Right renal cortex interstitium (tissue), 3 donors: ENCODE measurements around the gene RTN4RL1. TPM values are rescaled to one million over a fixed set of nuclear protein-coding genes. Genes with fewer than 3 reads are reported as not detected.

Experiments
- DNase-seq, 3 donors: peaks; one replicate each; pipeline ENCODE4 v3.0.0-alpha.2; 2013; ENCODE audit warnings: low read depth in 3 of 3, low spot score in 2 of 3
- polyA plus RNA-seq, 3 donors: library from polyadenylated mRNA; unstranded; fragments of 120-200 nt; gene quantifications; one replicate each; pipeline ENCODE4 v1.2.1, GENCODE V29; 2013; ENCODE audit not compliant: insufficient read length in 3 of 3

Gene RTN4RL1
- polyA plus RNA-seq, 3 donors = 0.72 to 1.8 (median 1.3) TPM

- DNase-seq = no peak
Measured at GRCh38 chr17:1931844-1932579, 93.1 kb downstream of the RTN4RL1 start.

DNA sequence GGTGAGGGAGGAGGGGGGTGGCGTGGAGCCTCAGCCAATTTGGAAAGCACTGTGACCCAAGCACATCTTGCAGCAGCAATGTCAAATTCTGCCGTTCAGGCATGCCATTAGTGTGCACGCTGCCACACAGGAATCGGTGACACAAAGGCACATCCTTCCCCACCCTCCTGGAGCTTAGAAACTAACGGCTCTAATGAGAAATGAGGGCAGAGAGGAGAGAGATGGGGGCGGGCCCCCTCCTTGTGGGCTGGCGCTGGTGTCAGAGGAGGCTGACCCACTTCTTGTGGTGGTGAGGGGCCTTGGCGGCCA lies 94.8 kb downstream of the RTN4RL1 start:
- DNase-seq = no peak

DNA sequence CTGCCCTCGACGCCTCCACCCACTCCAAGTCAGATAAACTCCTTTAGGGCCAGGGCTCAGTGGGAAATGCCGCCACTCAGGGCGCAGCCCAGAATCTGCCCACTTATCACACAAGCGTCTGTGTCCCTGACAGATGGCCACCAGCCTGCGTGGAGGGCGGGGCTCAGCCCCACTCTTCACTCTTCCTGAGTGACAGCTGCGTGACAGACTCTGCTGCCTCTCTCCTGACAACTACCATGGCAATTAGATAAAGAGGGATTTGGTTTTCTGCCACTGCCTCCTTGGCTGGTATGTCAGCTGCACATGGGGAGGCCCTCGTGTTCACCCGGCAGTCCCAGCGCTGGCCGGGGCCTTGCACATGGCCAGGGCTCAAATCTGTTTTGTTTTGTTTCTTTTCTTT lies 96.2 kb downstream of the RTN4RL1 start:
- no peak for DNase-seq

DNA sequence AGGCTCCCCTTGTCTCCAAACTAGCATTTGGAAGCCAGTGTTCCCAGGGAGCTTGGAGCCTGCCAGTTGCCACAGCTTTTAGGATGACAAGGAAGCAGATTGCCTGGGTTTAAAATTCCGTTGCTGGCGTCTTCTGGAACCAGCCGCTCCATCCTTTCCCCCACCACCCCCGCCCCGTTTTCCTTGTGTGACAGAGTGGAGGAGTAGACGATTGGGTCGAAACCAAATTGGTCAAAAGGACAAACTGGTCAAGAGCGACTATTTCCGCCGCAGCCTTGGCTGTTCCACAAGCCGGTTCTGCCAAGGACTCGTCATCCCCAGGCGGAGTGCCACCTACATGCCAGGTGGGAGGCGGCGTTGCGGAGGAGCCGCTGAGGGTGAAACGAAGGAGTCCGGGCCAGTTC lies 104.2 kb downstream of the RTN4RL1 start:
- DNase-seq = no peak

DNA sequence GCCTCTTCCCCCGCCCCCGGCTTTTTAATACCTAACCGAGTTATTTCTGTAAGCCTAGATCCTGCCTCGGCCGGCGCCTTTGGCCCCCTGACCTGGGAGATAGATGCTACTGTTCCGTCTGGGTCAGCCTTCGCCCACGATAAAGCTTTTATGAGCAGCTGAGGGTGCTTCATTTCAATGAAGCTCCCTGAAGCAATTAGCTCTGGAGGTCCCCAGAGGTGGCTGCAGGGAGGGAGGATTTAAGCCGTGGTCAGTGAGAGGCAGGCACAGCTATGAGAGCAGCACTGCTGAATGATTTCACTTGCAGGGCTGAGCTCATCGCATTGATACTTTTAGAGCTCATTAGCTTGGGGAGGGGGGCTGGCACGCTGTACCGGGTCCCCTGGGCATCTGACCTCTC lies 105.9 kb downstream of the RTN4RL1 start:
- DNase-seq = no peak

DNA sequence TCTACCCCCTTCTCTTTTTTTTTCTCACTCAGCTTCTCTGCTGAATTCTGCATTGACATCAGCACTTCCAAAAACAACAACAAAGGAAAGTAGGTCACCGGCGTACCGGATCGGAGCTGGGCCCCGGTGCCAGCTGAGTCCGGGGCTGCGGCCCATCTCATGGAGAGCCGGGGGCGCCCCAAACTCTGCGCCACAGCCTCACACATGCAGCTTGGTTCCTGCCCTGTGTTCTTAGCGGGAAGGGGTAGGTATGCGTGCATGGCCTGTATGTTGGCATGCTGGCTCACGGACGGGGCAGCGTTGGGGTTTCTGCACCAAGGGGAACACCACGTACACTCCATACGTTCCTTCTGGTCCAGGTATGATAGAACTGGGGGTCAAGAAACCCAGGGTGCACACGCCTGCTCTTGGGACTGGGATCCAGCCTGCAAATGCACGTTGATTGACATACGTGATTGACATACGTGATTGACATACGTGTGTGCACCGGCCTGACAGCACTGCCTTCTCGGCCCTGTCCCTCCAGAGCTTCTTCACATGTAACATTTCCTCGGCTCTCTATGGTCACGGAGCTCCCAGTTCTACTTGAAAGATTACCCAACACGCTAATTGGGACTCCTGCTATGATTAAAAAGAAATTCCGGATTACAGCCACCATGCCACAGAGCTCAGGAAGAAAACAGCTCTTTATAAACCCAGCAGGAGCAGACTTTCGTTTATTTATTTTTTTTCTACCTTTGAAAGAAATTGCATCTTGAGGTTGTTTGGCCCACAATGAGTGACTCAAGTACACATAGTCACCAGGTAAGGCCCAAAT lies 106.6 kb downstream of the RTN4RL1 start:
- DNase-seq = no peak

- no peak for DNase-seq
Measured at GRCh38 chr17:1916963-1917715, 108.0 kb downstream of the RTN4RL1 start.

DNA sequence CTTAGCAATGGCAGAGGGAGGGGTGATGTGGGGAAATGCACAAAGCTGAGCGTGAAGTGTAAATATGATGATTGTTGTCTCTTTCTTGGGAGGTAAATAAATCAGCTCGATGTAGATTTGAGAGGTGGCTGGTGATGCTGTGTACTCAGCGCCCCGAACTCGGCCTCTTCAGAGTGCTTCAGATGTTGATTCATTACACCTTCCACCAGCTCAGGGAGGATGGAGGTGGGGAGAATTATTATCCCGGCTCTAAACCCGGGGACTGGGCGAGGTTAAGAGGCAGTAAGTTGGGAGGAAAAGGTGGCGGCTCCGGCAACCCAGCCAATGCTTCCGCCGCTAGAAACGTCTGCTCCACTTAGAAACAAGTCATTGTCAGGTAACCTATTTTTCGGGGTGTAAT lies 108.8 kb downstream of the RTN4RL1 start:
- no peak for DNase-seq

- DNase-seq = no peak
Measured at GRCh38 chr17:1915889-1916288, 109.2 kb downstream of the RTN4RL1 start.

GRCh38 chr17:1914661-1915083 lies 110.5 kb downstream of the RTN4RL1 start:
- no peak for DNase-seq

DNA sequence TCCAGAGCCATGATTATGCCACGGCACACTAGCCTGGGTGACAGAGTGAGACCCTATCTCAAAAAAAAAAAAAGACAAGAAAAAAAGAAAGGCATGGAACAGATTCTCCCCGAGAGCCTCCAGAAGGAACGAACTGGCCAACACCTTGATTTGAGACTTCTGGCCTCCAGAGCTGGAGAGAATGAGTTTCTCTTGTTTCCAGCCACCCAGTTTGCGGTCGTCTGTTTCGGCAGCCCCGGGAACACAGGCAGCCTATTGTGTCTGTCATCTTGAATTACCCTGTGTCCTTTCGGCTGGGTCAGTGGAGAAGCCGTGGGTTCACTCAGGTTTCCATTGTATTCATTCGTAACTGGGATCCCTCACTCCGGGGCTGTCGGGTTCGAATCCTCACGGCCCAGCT lies 111.4 kb downstream of the RTN4RL1 start:
- no peak for DNase-seq

GRCh38 chr17:1912146-1912545 lies 113.0 kb downstream of the RTN4RL1 start:
- DNase-seq = no peak

GRCh38 chr17:1909985-1910384 lies 115.1 kb downstream of the RTN4RL1 start:
- DNase-seq = no peak

GRCh38 chr17:1908699-1909309 lies 116.3 kb downstream of the RTN4RL1 start:
- DNase-seq = peak; percentile 63 to 71 (median 65)

GRCh38 chr17:1907909-1908698 lies 117.0 kb downstream of the RTN4RL1 start:
- DNase-seq = no peak

DNA sequence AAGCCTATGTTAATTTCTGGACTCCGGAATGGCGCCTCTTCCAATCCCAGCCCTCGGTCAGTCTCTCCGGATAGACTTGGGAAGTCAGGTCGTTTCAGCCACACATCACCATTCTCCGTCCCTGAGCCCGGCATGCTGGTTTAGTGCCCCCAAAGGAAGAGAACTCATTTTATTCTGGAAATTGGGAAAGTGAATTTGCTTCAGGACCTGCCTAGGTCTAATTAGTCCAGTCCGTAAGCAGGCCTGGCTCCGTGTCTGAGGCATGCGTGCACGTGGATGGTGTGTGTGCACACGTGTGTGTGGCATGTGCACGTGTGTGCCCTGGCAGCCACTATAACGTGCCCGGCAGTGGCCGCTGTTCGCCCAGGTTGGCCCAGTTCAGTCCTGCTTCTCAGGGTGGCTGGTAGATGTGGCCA lies 117.9 kb downstream of the RTN4RL1 start:
- DNase-seq = no peak

- no peak for DNase-seq
Measured at GRCh38 chr17:1906662-1907101, 118.5 kb downstream of the RTN4RL1 start.

GRCh38 chr17:1905190-1905913 lies 119.8 kb downstream of the RTN4RL1 start:
- DNase-seq = no peak
